NCI-H2196 treated with DMSO at 0.1 percent for 48 hours (cell line): ENCODE data around the gene SMIM41.
A peak's percentile ranks its signal among the peaks of the same experiment; 100 is the strongest.
"Not testable (repeated sequence)": the region's sequence is repeated elsewhere in the genome, so short reads cannot be mapped to it uniquely, and the experiment has no call there.

Experiments
- DNase-seq: peaks from one replicate; lab custom pipeline; 2025; ENCODE audit not compliant: unreplicated experiment; lab: John Stamatoyannopoulos, UW

SMIM41 gene

GRCh38 chr12:52084491-52085231 is 5.2 kb downstream of the SMIM41 start:
- no peak for DNase-seq

- DNase-seq = no peak
Observed at GRCh38 chr12:52085682-52086180, 6.2 kb downstream of the SMIM41 start.

GRCh38 chr12:52086366-52086765 is 6.9 kb downstream of the SMIM41 start:
- DNase-seq = no peak

GRCh38 chr12:52086944-52087835 is 7.7 kb downstream of the SMIM41 start:
- DNase-seq = no peak

GRCh38 chr12:52087961-52088820 is 8.7 kb downstream of the SMIM41 start:
- DNase-seq = no peak

GRCh38 chr12:52089491-52089890 is 10.0 kb downstream of the SMIM41 start:
- no peak for DNase-seq

- DNase-seq = no peak
Observed at GRCh38 chr12:52090291-52090690, 10.8 kb downstream of the SMIM41 start.

GRCh38 chr12:52091061-52091460 is 11.6 kb downstream of the SMIM41 start:
- no peak for DNase-seq

- DNase-seq = no peak
Observed at GRCh38 chr12:52091869-52092268, 12.4 kb downstream of the SMIM41 start.

- no peak for DNase-seq
Observed at GRCh38 chr12:52093346-52093745, 13.8 kb downstream of the SMIM41 start.

GRCh38 chr12:52096332-52097044 is 17.0 kb downstream of the SMIM41 start:
- no peak for DNase-seq

GRCh38 chr12:52097045-52097666 is 17.7 kb downstream of the SMIM41 start:
- DNase-seq = no peak

- DNase-seq = not testable (repeated sequence)
Observed at GRCh38 chr12:52104431-52105089, 25.1 kb downstream of the SMIM41 start.

GRCh38 chr12:52116222-52117125 is 37.0 kb downstream of the SMIM41 start:
- DNase-seq = peak; percentile 22

GRCh38 chr12:52117806-52118475 is 38.4 kb downstream of the SMIM41 start:
- DNase-seq = peak; percentile 63

- peak; percentile 88 for DNase-seq
Observed at GRCh38 chr12:52119398-52120254, 40.1 kb downstream of the SMIM41 start.
